Liver (tissue), 9 donors: ENCODE measurements around the gene PXYLP1. TPM values are rescaled to one million over a fixed set of nuclear protein-coding genes. Genes with fewer than 3 reads are reported as not detected.

Experiments used
- DNase-seq: peaks from one replicate; pipeline ENCODE4 v3.0.0-alpha.2; 2017; ENCODE audit warnings: low spot score
- H3K27ac ChIP-seq, 2 donors: one replicate each; pipeline ENCODE4 v1.7.0; 2013; ENCODE audit warnings: inconsistent platforms in 2 of 2, low read length in 2 of 2, control low read depth in 1 of 2, low read depth in 1 of 2, mild to moderate bottlenecking in 1 of 2
- H3K27me3 ChIP-seq, 4 donors: one replicate each; pipeline versions ENCODE4 v1.6.1 to v1.7.0; 2013; ENCODE audit warnings: low read length in 3 of 4, inconsistent platforms in 1 of 4, mild to moderate bottlenecking in 1 of 4, moderate library complexity in 1 of 4; ENCODE audit not compliant: control insufficient read depth in 4 of 4, insufficient read depth in 4 of 4
- H3K36me3 ChIP-seq, 4 donors: one replicate each; pipeline versions ENCODE4 v1.6.1 to v1.7.0; 2013; ENCODE audit warnings: low read length in 3 of 4, mild to moderate bottlenecking in 3 of 4, low read depth in 1 of 4, moderate library complexity in 1 of 4; ENCODE audit not compliant: control insufficient read depth in 4 of 4, insufficient read depth in 3 of 4
- H3K4me1 ChIP-seq, 4 donors: one replicate each; pipeline versions ENCODE4 v1.6.1 to v1.7.0; 2013; ENCODE audit warnings: low read length in 3 of 4, mild to moderate bottlenecking in 3 of 4, moderate library complexity in 1 of 4; ENCODE audit not compliant: control insufficient read depth in 4 of 4, insufficient read depth in 4 of 4
- H3K4me3 ChIP-seq, 3 donors: one replicate each; pipeline versions ENCODE4 v1.6.1 to v1.7.0; 2013; ENCODE audit warnings: low read length in 3 of 3, control low read depth in 1 of 3, low read depth in 1 of 3, mild to moderate bottlenecking in 1 of 3
- H3K9ac ChIP-seq, 2 donors: one replicate each; pipeline ENCODE4 v1.7.0; 2013; ENCODE audit warnings: low read length in 2 of 2, mild to moderate bottlenecking in 2 of 2, moderate library complexity in 2 of 2, control low read depth in 1 of 2, low read depth in 1 of 2
- H3K9me3 ChIP-seq, 4 donors: one replicate each; pipeline versions ENCODE4 v1.6.1 to v1.7.0; 2013; ENCODE audit warnings: low read length in 3 of 4; ENCODE audit not compliant: control insufficient read depth in 4 of 4
- ATF3 ChIP-seq: IDR thresholded peaks from 2 replicates; pipeline ENCODE4 v1.6.1; 2016; ENCODE audit warnings: antibody characterized with exemption
- CTCF ChIP-seq: fragments of 150-350 bp; IDR thresholded peaks from 2 replicates; pipeline ENCODE4 v1.5.1; 2017; ENCODE audit warnings: improper control_type of control experiment, low read depth, low read length; ENCODE audit not compliant: missing input control
- EGR1 ChIP-seq, 2 donors: IDR thresholded peaks; 2 replicates each; pipeline ENCODE4 v1.6.1; 2016 to 2018; ENCODE audit warnings: antibody characterized with exemption in 2 of 2, low read depth in 2 of 2
- FOXA1 ChIP-seq: IDR thresholded peaks from 2 replicates; pipeline ENCODE4 v1.6.1; 2016; ENCODE audit warnings: antibody characterized with exemption
- FOXA2 ChIP-seq: IDR thresholded peaks from 2 replicates; pipeline ENCODE4 v1.6.1; 2016; ENCODE audit warnings: antibody characterized with exemption
- GABPA ChIP-seq, 2 donors: IDR thresholded peaks in 1 of 2; conservative IDR thresholded peaks in 1 of 2; 2 replicates each; pipeline ENCODE4 v1.6.1; 2016; ENCODE audit warnings: antibody characterized with exemption in 2 of 2, mild to moderate bottlenecking in 1 of 2, moderate library complexity in 1 of 2
- HNF4A ChIP-seq, 2 donors: conservative IDR thresholded peaks; 2 replicates each; pipeline ENCODE4 v1.6.1; 2016; ENCODE audit warnings: antibody characterized with exemption in 2 of 2, mild to moderate bottlenecking in 2 of 2
- HNF4G ChIP-seq: IDR thresholded peaks from 2 replicates; pipeline ENCODE4 v1.6.1; 2016; ENCODE audit warnings: antibody characterized with exemption
- JUND ChIP-seq, 2 donors: IDR thresholded peaks; 2 replicates each; pipeline ENCODE4 v1.6.1; 2016; ENCODE audit warnings: antibody characterized with exemption in 2 of 2
- MAX ChIP-seq: IDR thresholded peaks from 2 replicates; pipeline ENCODE4 v1.6.1; 2016; ENCODE audit warnings: antibody characterized with exemption
- NR2F2 ChIP-seq: IDR thresholded peaks from 2 replicates; pipeline ENCODE4 v1.6.1; 2016; ENCODE audit warnings: antibody characterized with exemption
- RAD21 ChIP-seq, 2 donors: IDR thresholded peaks; 2 replicates each; pipeline ENCODE4 v1.6.1; 2016; ENCODE audit warnings: antibody characterized with exemption in 2 of 2, mild to moderate bottlenecking in 2 of 2
- REST ChIP-seq: IDR thresholded peaks from 2 replicates; pipeline ENCODE4 v1.6.1; 2016; ENCODE audit warnings: antibody characterized with exemption, mild to moderate bottlenecking
- RXRA ChIP-seq, 2 donors: IDR thresholded peaks; 2 replicates each; pipeline ENCODE4 v1.6.1; 2017 to 2018; ENCODE audit warnings: antibody characterized with exemption in 2 of 2, mild to moderate bottlenecking in 1 of 2
- SP1 ChIP-seq: IDR thresholded peaks from 2 replicates; pipeline ENCODE4 v1.6.1; 2018; ENCODE audit warnings: antibody characterized with exemption, mild to moderate bottlenecking
- TAF1 ChIP-seq: conservative IDR thresholded peaks from 2 replicates; pipeline ENCODE4 v1.6.1; 2016; ENCODE audit warnings: antibody characterized with exemption, mild to moderate bottlenecking
- YY1 ChIP-seq: IDR thresholded peaks from 2 replicates; pipeline ENCODE4 v1.6.1; 2016; ENCODE audit warnings: antibody characterized with exemption, mild to moderate bottlenecking
- ZBTB33 ChIP-seq: IDR thresholded peaks from 2 replicates; pipeline ENCODE4 v1.6.1; 2016; ENCODE audit warnings: antibody characterized with exemption
- WGBS: extraction: QIAGEN DNeasy Blood & Tissue Kit; methylation state at CpG from one replicate; pipeline ENCODE4 v1.1.7; 2013; 5-methylcytosine and 5-hydroxymethylcytosine counted together
- polyA plus RNA-seq, 2 donors: library from polyadenylated mRNA; stranded (reverse) in 1 of 2; unstranded in 1 of 2; fragments of 200-250 nt in 1 of 2; fragments of >200 nt in 1 of 2; fragmentation: Nextera tagmentation in 1 of 2; extraction: Ambion mirVana in 1 of 2; gene quantifications; one replicate each; pipeline versions ENCODE4 v1.2.1 to v1.2.3, GENCODE V29; 2013 to 2015
- total RNA-seq, 2 donors: library from RNA; depleted of rRNA; stranded (reverse); fragments of >200 nt; gene quantifications; one replicate each; pipeline ENCODE4 v1.2.3, GENCODE V29; 2014
- donor health status: healthy.
- donor health status: healthy.
- donor health status: healthy.
- donor health status: healthy.
- donor health status: healthy.

Gene PXYLP1
- total and polyA plus RNA-seq, 4 donors, result 1.1 to 5.3 (median 3.1) TPM

GRCh38 chr3:141250342-141250741 lies 18.7 kb downstream of the PXYLP1 start (continued):
- no peak for TF ChIP-seq ZBTB33

GRCh38 chr3:141250828-141251227 lies 19.2 kb downstream of the PXYLP1 start:
- H3K36me3 ChIP-seq, result no peaks in the 10 kb centered on the region
- no peaks in the 10 kb centered on the region for H3K4me1 ChIP-seq
- no peak overlapping the region for H3K9ac ChIP-seq
- no peak overlapping the region for H3K27ac ChIP-seq
- DNase-seq, result no peak
- H3K4me3 ChIP-seq, result no peak overlapping the region
- WGBS, result 93% methylated on average over 4 of the region's 4 CpGs
- no peaks in the 10 kb centered on the region for H3K27me3 ChIP-seq
- no peaks in the 10 kb centered on the region for H3K9me3 ChIP-seq
- TF ChIP-seq YY1 (no peak), HNF4G (no peak), GABPA (IDR thresholded peaks at IDR 0.05 in 1 of 2, conservative IDR thresholded peaks at IDR 0.05 in 1 of 2) (no peak), MAX (no peak), FOXA1 (no peak), CTCF (no peak), FOXA2 (no peak), SP1 (no peak), ZBTB33 (no peak), HNF4A (conservative IDR thresholded peaks at IDR 0.05) (no peak), TAF1 (no peak), ATF3 (no peak), JUND (IDR thresholded peaks at IDR 0.05) (no peak), REST (no peak), RAD21 (IDR thresholded peaks at IDR 0.05) (no peak), EGR1 (IDR thresholded peaks at IDR 0.05; ENCODE audit: low read depth in 2 of 2) (no peak), NR2F2 (no peak), RXRA (IDR thresholded peaks at IDR 0.05) (no peak)
